Measurements from ENCODE around the gene DUOXA2.

DUOXA2 gene

GRCh38 chr15:45116482-45117307, 2.6 kb downstream of the DUOXA2 start:
- TF ChIP-seq CTCF (IDR thresholded peaks at IDR 0.05; ENCODE audit: low read depth, low read length) (no peak), EZH2phosphoT487 (IDR thresholded peaks at IDR 0.05; ENCODE audit: low read depth) (no peak)
- Histone ChIP-seq H3K9ac (ENCODE audit: low read length) (no peak overlapping the region), H3K4me3 (ENCODE audit: low read length) (no peak overlapping the region), H3K79me2 (ENCODE audit: low read length) (no peaks in the 10 kb centered on the region), H3K27me3 (ENCODE audit: low read depth, low read length) (no peaks in the 10 kb centered on the region), H4K20me1 (ENCODE audit: insufficient read depth, low read length) (no peaks in the 10 kb centered on the region), H3K36me3 (replicated peaks; ENCODE audit: low read depth, low read length) (no peaks in the 10 kb centered on the region), H2AFZ (ENCODE audit: low read depth, low read length) (no peak overlapping the region), H3K27ac (ENCODE audit: low read length) (no peak overlapping the region), H3K9me3 (ENCODE audit: insufficient read depth, low read length) (no peaks in the 10 kb centered on the region), H3K4me1 (ENCODE audit: low read length) (no peaks in the 10 kb centered on the region), H3K4me2 (ENCODE audit: low read length) (no peak overlapping the region)

GRCh38 chr15:45117308-45118130, 3.4 kb downstream of the DUOXA2 start:
- Histone ChIP-seq H3K79me2 (ENCODE audit: low read length) (no peaks in the 10 kb centered on the region), H3K27me3 (ENCODE audit: low read depth, low read length) (no peaks in the 10 kb centered on the region), H3K4me1 (ENCODE audit: low read length) (no peaks in the 10 kb centered on the region), H3K9me3 (ENCODE audit: insufficient read depth, low read length) (no peaks in the 10 kb centered on the region), H3K36me3 (replicated peaks; ENCODE audit: low read depth, low read length) (no peaks in the 10 kb centered on the region), H3K4me3 (ENCODE audit: low read length) (peak overlapping the region; percentile 23), H2AFZ (ENCODE audit: low read depth, low read length) (no peak overlapping the region), H3K4me2 (ENCODE audit: low read length) (peak overlapping the region; percentile 36), H4K20me1 (ENCODE audit: insufficient read depth, low read length) (no peaks in the 10 kb centered on the region), H3K27ac (ENCODE audit: low read length) (no peak overlapping the region), H3K9ac (ENCODE audit: low read length) (no peak overlapping the region)
- no peak for TF ChIP-seq CTCF (IDR thresholded peaks at IDR 0.05; ENCODE audit: low read depth, low read length)
- no peak for TF ChIP-seq EZH2phosphoT487 (IDR thresholded peaks at IDR 0.05; ENCODE audit: low read depth)

GRCh38 chr15:45118131-45118588, 4.0 kb downstream of the DUOXA2 start:
- H4K20me1 ChIP-seq (ENCODE audit: insufficient read depth, low read length) = no peaks in the 10 kb centered on the region
- H3K4me1 ChIP-seq (ENCODE audit: low read length) = no peaks in the 10 kb centered on the region
- H3K4me3 ChIP-seq (ENCODE audit: low read length) = peak overlapping the region; percentile 23
- peaks cover 4% of the 10 kb centered on the region for H3K27me3 ChIP-seq (ENCODE audit: low read depth, low read length)
- H3K27ac ChIP-seq (ENCODE audit: low read length) = no peak overlapping the region
- TF ChIP-seq EZH2phosphoT487 (IDR thresholded peaks at IDR 0.05; ENCODE audit: low read depth) (no peak), CTCF (IDR thresholded peaks at IDR 0.05; ENCODE audit: low read depth, low read length) (peak; percentile 99)
- H3K4me2 ChIP-seq (ENCODE audit: low read length) = peak overlapping the region; percentile 36
- no peaks in the 10 kb centered on the region for H3K79me2 ChIP-seq (ENCODE audit: low read length)
- H3K36me3 ChIP-seq (replicated peaks; ENCODE audit: low read depth, low read length) = no peaks in the 10 kb centered on the region
- H2AFZ ChIP-seq (ENCODE audit: low read depth, low read length) = no peak overlapping the region
- H3K9ac ChIP-seq (ENCODE audit: low read length) = no peak overlapping the region
- no peaks in the 10 kb centered on the region for H3K9me3 ChIP-seq (ENCODE audit: insufficient read depth, low read length)

- H4K20me1 ChIP-seq (ENCODE audit: insufficient read depth, low read length) = no peaks in the 10 kb centered on the region
- H3K4me3 ChIP-seq (ENCODE audit: low read length) = no peak overlapping the region
- TF ChIP-seq CTCF (IDR thresholded peaks at IDR 0.05; ENCODE audit: low read depth, low read length) (no peak), EZH2phosphoT487 (IDR thresholded peaks at IDR 0.05; ENCODE audit: low read depth) (no peak)
- no peak overlapping the region for H2AFZ ChIP-seq (ENCODE audit: low read depth, low read length)
- peaks cover 11% of the 10 kb centered on the region for H3K27me3 ChIP-seq (ENCODE audit: low read depth, low read length)
- H3K9me3 ChIP-seq (ENCODE audit: insufficient read depth, low read length) = no peaks in the 10 kb centered on the region
- H3K9ac ChIP-seq (ENCODE audit: low read length) = no peak overlapping the region
- H3K27ac ChIP-seq (ENCODE audit: low read length) = no peak overlapping the region
- no peaks in the 10 kb centered on the region for H3K4me1 ChIP-seq (ENCODE audit: low read length)
- H3K79me2 ChIP-seq (ENCODE audit: low read length) = no peaks in the 10 kb centered on the region
- no peaks in the 10 kb centered on the region for H3K36me3 ChIP-seq (replicated peaks; ENCODE audit: low read depth, low read length)
- H3K4me2 ChIP-seq (ENCODE audit: low read length) = no peak overlapping the region
These were observed 4.9 kb downstream of the DUOXA2 start for GRCh38 chr15:45118996-45119395.

Measured in OCI-LY3 (cell line).